Loucy (cell line): Measurements from ENCODE around the gene GLRA1.
"Not testable (repeated sequence)": the region's sequence is repeated elsewhere in the genome, so short reads cannot be mapped to it uniquely, and the experiment has no call there.

Source experiments
- CTCF ChIP-seq: fragments of 200-600 bp; sonication (generic); conservative IDR thresholded peaks from 2 replicates; pipeline ENCODE4 v1.5.1; 2014; ENCODE audit warnings: mild to moderate bottlenecking, antibody characterized with exemption, low read length
- EZH2phosphoT487 ChIP-seq: fragments of 200-600 bp; IDR thresholded peaks from 2 replicates; pipeline ENCODE4 v1.6.1; 2018; ENCODE audit warnings: antibody characterized with exemption, mild to moderate bottlenecking, moderate library complexity, borderline replicate concordance

DNA sequence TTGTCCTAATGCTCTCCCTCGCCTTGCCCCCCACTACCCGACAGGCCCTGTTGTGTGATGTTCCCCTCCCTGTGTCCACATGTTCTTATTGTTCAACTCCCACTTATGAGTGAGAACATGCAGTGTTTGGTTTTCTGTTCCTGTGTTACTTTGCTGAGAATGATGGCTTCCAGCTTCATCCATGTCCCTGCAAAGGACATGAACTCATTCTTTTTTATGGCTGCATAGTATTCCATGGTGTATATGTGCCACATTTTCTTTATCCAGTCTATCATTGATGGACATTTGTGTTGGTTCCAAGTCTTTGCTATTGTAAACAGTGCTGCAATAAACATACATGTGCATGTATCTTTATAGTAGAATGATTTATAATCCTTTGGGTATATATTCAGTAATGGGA lies 31.2 kb downstream of the GLRA1 start:
- TF ChIP-seq CTCF, EZH2phosphoT487: not testable (repeated sequence)
